NCI-H2171 (cell line): Measurements from ENCODE around the gene FFAR2.
"Not testable (repeated sequence)": the region's sequence is repeated elsewhere in the genome, so short reads cannot be mapped to it uniquely, and the experiment has no call there.

ENCODE experiments used
- DNase-seq: peaks from one replicate; lab custom pipeline; 2025; lab: John Stamatoyannopoulos, UW

The FFAR2 gene

GRCh38 chr19:35455616-35456201 is 7.7 kb downstream of the FFAR2 start:
- no peak for DNase-seq

GRCh38 chr19:35457173-35457572 is 9.1 kb downstream of the FFAR2 start:
- DNase-seq = no peak

GRCh38 chr19:35458192-35458591 is 10.1 kb downstream of the FFAR2 start:
- DNase-seq = no peak

- DNase-seq = peak; percentile 13
Measured at GRCh38 chr19:35458731-35459391, 10.8 kb downstream of the FFAR2 start.

GRCh38 chr19:35459414-35460082 is 11.5 kb downstream of the FFAR2 start:
- no peak for DNase-seq

- no peak for DNase-seq
Measured at GRCh38 chr19:35460608-35461007, 12.6 kb downstream of the FFAR2 start.

GRCh38 chr19:35461060-35461459 is 13.0 kb downstream of the FFAR2 start:
- DNase-seq = no peak

GRCh38 chr19:35461788-35462187 is 13.7 kb downstream of the FFAR2 start:
- DNase-seq = not testable (repeated sequence)

GRCh38 chr19:35462476-35462953 is 14.5 kb downstream of the FFAR2 start:
- DNase-seq = no peak

GRCh38 chr19:35462956-35463355 is 14.9 kb downstream of the FFAR2 start:
- DNase-seq = not testable (repeated sequence)

GRCh38 chr19:35466259-35466658 is 18.2 kb downstream of the FFAR2 start:
- DNase-seq = no peak

- DNase-seq = peak; percentile 41
Measured at GRCh38 chr19:35468637-35469036, 20.6 kb downstream of the FFAR2 start.

GRCh38 chr19:35470128-35470527 is 22.1 kb downstream of the FFAR2 start:
- DNase-seq = no peak

GRCh38 chr19:35471075-35471474 is 23.0 kb downstream of the FFAR2 start:
- DNase-seq = not testable (repeated sequence)

GRCh38 chr19:35471946-35472345 is 23.9 kb downstream of the FFAR2 start:
- no peak for DNase-seq

GRCh38 chr19:35474104-35474503 is 26.0 kb downstream of the FFAR2 start:
- no peak for DNase-seq

GRCh38 chr19:35474594-35474993 is 26.5 kb downstream of the FFAR2 start:
- not testable (repeated sequence) for DNase-seq

GRCh38 chr19:35476149-35476548 is 28.1 kb downstream of the FFAR2 start:
- DNase-seq = no peak

- DNase-seq = no peak
Measured at GRCh38 chr19:35478794-35479677, 31.0 kb downstream of the FFAR2 start.

- DNase-seq = no peak
Measured at GRCh38 chr19:35483089-35483488, 35.0 kb downstream of the FFAR2 start.

- DNase-seq = no peak
Measured at GRCh38 chr19:35484252-35485036, 36.4 kb downstream of the FFAR2 start.
